Lung (tissue), 12 donors: ENCODE results near the gene SEZ6L. TPM values are rescaled to one million over a fixed set of nuclear protein-coding genes. Genes with fewer than 3 reads are reported as not detected.

ENCODE experiments used
- ATAC-seq: fragments of 200-7000 bp; cut with Tn5 transposase; one replicate; pipeline ENCODE4 v1.9.1; 2020; ENCODE audit warnings: moderate number of reproducible peaks; ENCODE audit not compliant: insufficient read depth, low FRiP score
- DNase-seq, 3 donors: peaks; one replicate each; pipeline ENCODE4 v3.0.0-alpha.2; 2013 to 2017
- H3K27ac ChIP-seq, 2 donors: one replicate each; pipeline ENCODE4 v1.5.1; 2013; ENCODE audit warnings: mild to moderate bottlenecking in 2 of 2, moderate library complexity in 2 of 2, control low read depth in 1 of 2, inconsistent platforms in 1 of 2, low read depth in 1 of 2, low read length in 1 of 2
- H3K27me3 ChIP-seq, 3 donors: one replicate each; pipeline ENCODE4 v1.5.1; 2013; ENCODE audit warnings: low read length in 2 of 3; ENCODE audit not compliant: control insufficient read depth in 3 of 3, insufficient read depth in 3 of 3
- H3K36me3 ChIP-seq, 4 donors: one replicate each; pipeline ENCODE4 v1.5.1; 2013; ENCODE audit warnings: low read length in 4 of 4, mild to moderate bottlenecking in 1 of 4, moderate library complexity in 1 of 4; ENCODE audit not compliant: control insufficient read depth in 4 of 4, insufficient read depth in 4 of 4
- H3K4me1 ChIP-seq, 5 donors: one replicate each; pipeline ENCODE4 v1.5.1; 2013; ENCODE audit warnings: low read length in 5 of 5, mild to moderate bottlenecking in 2 of 5, moderate library complexity in 1 of 5; ENCODE audit not compliant: control insufficient read depth in 5 of 5, insufficient read depth in 5 of 5
- H3K4me3 ChIP-seq: one replicate; pipeline ENCODE4 v1.5.1; 2013; ENCODE audit warnings: mild to moderate bottlenecking, control low read depth, moderate library complexity
- H3K9ac ChIP-seq, 2 donors: one replicate each; pipeline ENCODE4 v1.5.1; 2013; ENCODE audit warnings: low read length in 2 of 2, control low read depth in 1 of 2; ENCODE audit not compliant: insufficient read depth in 1 of 2
- H3K9me3 ChIP-seq, 4 donors: one replicate each; pipeline ENCODE4 v1.5.1; 2013; ENCODE audit warnings: low read length in 3 of 4, mild to moderate bottlenecking in 1 of 4, moderate library complexity in 1 of 4; ENCODE audit not compliant: control insufficient read depth in 4 of 4, insufficient read depth in 3 of 4
- CTCF ChIP-seq: IDR thresholded peaks from 2 replicates; pipeline ENCODE4 v1.5.1; 2012; ENCODE audit warnings: mild to moderate bottlenecking; ENCODE audit errors: control extremely low read depth, extremely low read depth
- WGBS, 2 donors: extraction: QIAGEN DNeasy Blood & Tissue Kit; methylation state at CpG; one replicate each; pipeline ENCODE4 v1.1.7; 2013; 5-methylcytosine and 5-hydroxymethylcytosine counted together
- polyA plus RNA-seq, 2 donors: library from polyadenylated mRNA; stranded (reverse); fragments of 200-250 nt; gene quantifications; one replicate each; pipeline ENCODE4 v1.2.1, GENCODE V29; 2013
- total RNA-seq, 2 donors: library from RNA; depleted of rRNA in 1 of 2; stranded (reverse); fragments of >200 nt in 1 of 2; gene quantifications; one replicate each; pipeline ENCODE4 v1.2.1, GENCODE V29; 2014 to 2021
- donor health status: control.
- donor health status: control.
- donor health status: Bipolar disorder and iron deficiency.
- donor health status: healthy.
- donor health status: DM: yes; HTN: yes; CAD: no.

SEZ6L gene
- total and polyA plus RNA-seq, 4 donors, result 0.02 to 0.46 (median 0.08) TPM

- Histone ChIP-seq H3K36me3 (no peaks in the 10 kb centered on the region), H3K4me1 (no peaks in the 10 kb centered on the region), H3K9ac (no peak overlapping the region), H3K27me3 (peaks cover 0 to 4% (median 3%) of the 10 kb centered on the region in 3 donors), H3K27ac (no peak overlapping the region), H3K9me3 (peaks cover 0 to 4% (median 0%) of the 10 kb centered on the region in 4 donors), H3K4me3 (no peak overlapping the region)
- TF ChIP-seq CTCF, result no peak
- ATAC-seq (no peak), DNase-seq (no peak)
- WGBS, 2 donors, result 71 to 83% methylated on average over 7 of the region's 7 CpGs
Measured at GRCh38 chr22:26287382-26288225, 118.3 kb downstream of the SEZ6L start.

- Histone ChIP-seq H3K4me1 (no peaks in the 10 kb centered on the region), H3K27ac (no peak overlapping the region), H3K9me3 (peaks cover 0 to 4% (median 0%) of the 10 kb centered on the region in 4 donors), H3K4me3 (no peak overlapping the region), H3K9ac (no peak overlapping the region), H3K27me3 (peaks cover 0 to 4% (median 3%) of the 10 kb centered on the region in 3 donors), H3K36me3 (no peaks in the 10 kb centered on the region)
- no peak for ATAC-seq
- DNase-seq, result no peak
- TF ChIP-seq CTCF, result no peak
- 73 to 76% methylated on average over 13 of the region's 13 CpGs for WGBS, 2 donors
Measured at GRCh38 chr22:26289611-26290101, 120.4 kb downstream of the SEZ6L start.

GRCh38 chr22:26291940-26292666 lies 122.8 kb downstream of the SEZ6L start:
- peaks cover 0 to 4% (median 0%) of the 10 kb centered on the region in 4 donors for H3K9me3 ChIP-seq
- no peak for TF ChIP-seq CTCF
- H3K9ac ChIP-seq, result no peak overlapping the region
- ATAC-seq (no peak), DNase-seq (no peak)
- WGBS, 2 donors, result 80 to 83% methylated on average over 14 of the region's 14 CpGs
- no peaks in the 10 kb centered on the region for H3K4me1 ChIP-seq
- H3K36me3 ChIP-seq, result no peaks in the 10 kb centered on the region
- H3K4me3 ChIP-seq, result no peak overlapping the region
- H3K27ac ChIP-seq, result no peak overlapping the region
- peaks cover 0 to 4% (median 0%) of the 10 kb centered on the region in 3 donors for H3K27me3 ChIP-seq
